Gastrocnemius medialis (tissue), 4 donors: Measurements from ENCODE around the gene SDHAF3. TPM values are rescaled to one million over a fixed set of nuclear protein-coding genes. Genes with fewer than 3 reads are reported as not detected.
A peak's percentile ranks its signal among the peaks of the same experiment; 100 is the strongest.

Experiments
- ATAC-seq, 2 donors: fragments of 150-250 bp; one replicate each; pipeline ENCODE4 v1.9.1; 2016
- DNase-seq, 2 donors: peaks; one replicate each; pipeline ENCODE4 v3.0.0-alpha.2; 2019
- H3K27ac ChIP-seq, 4 donors: fragments of 200-600 bp; sonication (generic); 1 replicate in 1 of 4; 2 replicates in 3 of 4; pipeline ENCODE4 v1.5.1; 2016 to 2018; ENCODE audit warnings: mild to moderate bottlenecking in 2 of 4, moderate library complexity in 1 of 4
- H3K27me3 ChIP-seq, 3 donors: fragments of 200-600 bp; sonication (generic) in 2 of 3; 1 replicate in 1 of 3; 2 replicates in 2 of 3; pipeline versions ENCODE4 v1.5.1 to v1.6.0; 2016 to 2019; ENCODE audit warnings: mild to moderate bottlenecking in 1 of 3, moderate library complexity in 1 of 3
- H3K36me3 ChIP-seq, 2 donors: fragments of 200-600 bp; sonication (generic) in 1 of 2; one replicate each; pipeline ENCODE4 v1.5.1; 2017 to 2018
- H3K4me1 ChIP-seq, 2 donors: fragments of 200-600 bp; sonication (generic) in 1 of 2; one replicate each; pipeline ENCODE4 v1.5.1; 2016 to 2017; ENCODE audit warnings: mild to moderate bottlenecking in 2 of 2
- H3K4me3 ChIP-seq, 4 donors: fragments of 200-600 bp; sonication (generic) in 3 of 4; 1 replicate in 1 of 4; 2 replicates in 3 of 4; pipeline ENCODE4 v1.5.1; 2016 to 2019; ENCODE audit warnings: mild to moderate bottlenecking in 2 of 4
- H3K9me3 ChIP-seq, 3 donors: fragments of 200-600 bp; sonication (generic) in 2 of 3; 1 replicate in 1 of 3; 2 replicates in 2 of 3; pipeline ENCODE4 v1.5.1; 2016 to 2019
- CTCF ChIP-seq, 5 experiments: fragments of 450-650 bp in 3 of 5; fragments of 200-600 bp in 2 of 5; sonication (generic) in 2 of 5; IDR thresholded peaks in 4 of 5; conservative IDR thresholded peaks in 1 of 5; 1 replicate in 4 of 5; 2 replicates in 1 of 5; pipeline ENCODE4 v1.5.1; 2016 to 2019; ENCODE audit warnings: antibody characterized with exemption in 5 of 5, mild to moderate bottlenecking in 3 of 5, moderate library complexity in 3 of 5
- POLR2A ChIP-seq, 2 donors: fragments of 450-650 bp; IDR thresholded peaks; one replicate each; pipeline ENCODE4 v1.6.1; 2017; ENCODE audit warnings: antibody characterized with exemption in 2 of 2, mild to moderate bottlenecking in 2 of 2, moderate library complexity in 2 of 2
- in situ Hi-C, 4 donors: fragments of 200-750 bp; cut with MboI; loops; one replicate each; pipeline versions ENCODE4 v1.15.0 to v1.8.0; 2017; ENCODE audit warnings: low sequenced_read_pairs in 4 of 4
- intact Hi-C: fragments of 100-400 bp; cut with DNase I; formaldehyde crosslinking; loops from one replicate; pipeline ENCODE4 v1.15.1; 2023; ENCODE audit warnings: low total_unique reads
- total RNA-seq, 4 donors: library from RNA; depleted of rRNA; stranded (reverse); fragments of >200 nt; gene quantifications; one replicate each; pipeline versions ENCODE4 v1.1.0 to v1.2.3, GENCODE V29; 2016

SDHAF3 gene
- total RNA-seq, 4 donors from 2014 or later = 3.9 to 12.4 (median 6.4) TPM

GRCh38 chr7:97107192-97107800 is 10.2 kb upstream of the SDHAF3 start:
- ATAC-seq (no peak), DNase-seq (no peak)
- no peak overlapping the region for H3K4me3 ChIP-seq
- no peaks in the 10 kb centered on the region for H3K27me3 ChIP-seq
- no peaks in the 10 kb centered on the region for H3K36me3 ChIP-seq
- intact Hi-C loops (no loop called here), in situ Hi-C loops (loop anchor here (5.0 to 25.0 kb wide), 4 partner anchors 70 to 730 kb away; no protein-coding TSS in a partner anchor)
- H3K4me1 ChIP-seq = no peaks in the 10 kb centered on the region
- TF ChIP-seq CTCF (IDR thresholded peaks at IDR 0.05 in 4 of 5, conservative IDR thresholded peaks at IDR 0.05 in 1 of 5) (no peak), POLR2A (IDR thresholded peaks at IDR 0.05) (no peak)
- no peak overlapping the region for H3K27ac ChIP-seq
- no peaks in the 10 kb centered on the region for H3K9me3 ChIP-seq

GRCh38 chr7:97116308-97116707 is 1.2 kb upstream of the SDHAF3 start:
- Histone ChIP-seq H3K4me3 (no peak overlapping the region), H3K27me3 (no peaks in the 10 kb centered on the region), H3K9me3 (no peaks in the 10 kb centered on the region), H3K36me3 (no peaks in the 10 kb centered on the region), H3K27ac (no peak overlapping the region), H3K4me1 (peaks cover 14 to 22% of the 10 kb centered on the region in 2 donors)
- in situ Hi-C loops = loop anchor here in 1 of 4 donors (25.0 kb wide), 1 partner anchor 721 kb away; no protein-coding TSS in a partner anchor
- intact Hi-C loops = no loop called here
- DNase-seq (no peak), ATAC-seq (no peak)
- TF ChIP-seq CTCF (IDR thresholded peaks at IDR 0.05 in 4 of 5, conservative IDR thresholded peaks at IDR 0.05 in 1 of 5) (no peak), POLR2A (IDR thresholded peaks at IDR 0.05) (no peak)

GRCh38 chr7:97117035-97117371 is 495 bp upstream of the SDHAF3 start:
- TF ChIP-seq CTCF (IDR thresholded peaks at IDR 0.05 in 4 of 5, conservative IDR thresholded peaks at IDR 0.05 in 1 of 5) = no peak
- no peak for TF ChIP-seq POLR2A (IDR thresholded peaks at IDR 0.05)
- in situ Hi-C loops = loop anchor here in 1 of 4 donors (25.0 kb wide), 1 partner anchor 720 kb away; no protein-coding TSS in a partner anchor
- no peaks in the 10 kb centered on the region for H3K27me3 ChIP-seq
- H3K27ac ChIP-seq = peak overlapping the region; percentile 58 to 76 (median 70)
- H3K4me3 ChIP-seq = peak overlapping the region; percentile 60 to 82 (median 68)
- DNase-seq = no peak
- no peaks in the 10 kb centered on the region for H3K36me3 ChIP-seq
- intact Hi-C loops = no loop called here
- no peaks in the 10 kb centered on the region for H3K9me3 ChIP-seq
- H3K4me1 ChIP-seq = peaks cover 14 to 22% of the 10 kb centered on the region in 2 donors
- peak in 1 of 2 donors; percentile 13 for ATAC-seq

GRCh38 chr7:97118306-97118917 is 914 bp downstream of the SDHAF3 start:
- intact Hi-C loops = no loop called here
- H3K36me3 ChIP-seq = no peaks in the 10 kb centered on the region

More at GRCh38 chr7:97118306-97118917, 914 bp downstream of the SDHAF3 start:
- TF ChIP-seq CTCF (IDR thresholded peaks at IDR 0.05 in 4 of 5, conservative IDR thresholded peaks at IDR 0.05 in 1 of 5) (no peak), POLR2A (IDR thresholded peaks at IDR 0.05) (no peak)
- Histone ChIP-seq H3K4me3 (peak overlapping the region; percentile 60 to 82 (median 68)), H3K27ac (peak overlapping the region in 2 of 4 donors; percentile 67 to 76), H3K27me3 (no peaks in the 10 kb centered on the region), H3K4me1 (peaks cover 14 to 22% of the 10 kb centered on the region in 2 donors), H3K9me3 (no peaks in the 10 kb centered on the region)
- in situ Hi-C loops = loop anchor here in 1 of 4 donors (25.0 kb wide), 1 partner anchor 719 kb away; no protein-coding TSS in a partner anchor
- ATAC-seq (no peak), DNase-seq (no peak)
